ENCODE data around the gene LY6G6C. TPM values are rescaled to one million over a fixed set of nuclear protein-coding genes. Genes with fewer than 3 reads are reported as not detected.

LY6G6C gene
- total RNA-seq, 1 donor from 2014 or later, result 1.3 TPM

GRCh38 chr6:31717499-31718222 lies 3.9 kb downstream of the LY6G6C start:
- Mint-ChIP-seq H3K4me1 (peaks cover 46% of the 10 kb centered on the region), H3K9me3 (no peaks in the 10 kb centered on the region), H3K27me3 (ENCODE audit: low read depth) (no peaks in the 10 kb centered on the region), H3K36me3 (peaks cover 1% of the 10 kb centered on the region), H3K27ac (peak overlapping the region; percentile 81), H3K4me3 (no peak overlapping the region)
- DNase-seq (ENCODE audit: low spot score in 2 of 2, unreplicated experiment in 2 of 2), result no peak
- TF ChIP-seq CTCF (IDR thresholded peaks at IDR 0.05; ENCODE audit: unreplicated experiment), result no peak

- H3K4me1 Mint-ChIP-seq, result peaks cover 50% of the 10 kb centered on the region
- H3K36me3 Mint-ChIP-seq, result no peaks in the 10 kb centered on the region
- no peaks in the 10 kb centered on the region for H3K27me3 Mint-ChIP-seq (ENCODE audit: low read depth)
- no peak within 1 kb of the TSS for H3K4me3 Mint-ChIP-seq
- H3K9me3 Mint-ChIP-seq, result no peaks in the 10 kb centered on the region
- no peak for DNase-seq (ENCODE audit: low spot score in 2 of 2, unreplicated experiment in 2 of 2)
- H3K27ac Mint-ChIP-seq, result peak within 1 kb of the TSS; percentile 99
- TF ChIP-seq CTCF (IDR thresholded peaks at IDR 0.05; ENCODE audit: unreplicated experiment), result no peak
These were observed 6.3 kb downstream of the LY6G6C start, which contains the start of gene LY6G6D for GRCh38 chr6:31715022-31715958. Gene LY6G6D (plus strand): TSS chr6:31715348. CDS start chr6:31715356, 8 bp downstream.

- Mint-ChIP-seq H3K27ac (peak overlapping the region; percentile 99), H3K4me3 (no peak overlapping the region), H3K9me3 (no peaks in the 10 kb centered on the region), H3K4me1 (peaks cover 45% of the 10 kb centered on the region), H3K36me3 (no peaks in the 10 kb centered on the region), H3K27me3 (ENCODE audit: low read depth) (no peaks in the 10 kb centered on the region)
- DNase-seq (ENCODE audit: low spot score in 2 of 2, unreplicated experiment in 2 of 2), result no peak
- TF ChIP-seq CTCF (IDR thresholded peaks at IDR 0.05; ENCODE audit: unreplicated experiment), result no peak
These were observed 7.4 kb downstream of the LY6G6C start for GRCh38 chr6:31713991-31714684.

GRCh38 chr6:31713465-31713864 lies 8.1 kb downstream of the LY6G6C start:
- H3K36me3 Mint-ChIP-seq, result no peaks in the 10 kb centered on the region
- TF ChIP-seq CTCF (IDR thresholded peaks at IDR 0.05; ENCODE audit: unreplicated experiment), result no peak
- no peaks in the 10 kb centered on the region for H3K9me3 Mint-ChIP-seq
- no peaks in the 10 kb centered on the region for H3K27me3 Mint-ChIP-seq (ENCODE audit: low read depth)
- peaks cover 40% of the 10 kb centered on the region for H3K4me1 Mint-ChIP-seq
- no peak overlapping the region for H3K4me3 Mint-ChIP-seq
- no peak for DNase-seq (ENCODE audit: low spot score in 2 of 2, unreplicated experiment in 2 of 2)
- peak overlapping the region; percentile 99 for H3K27ac Mint-ChIP-seq

- peaks cover 28% of the 10 kb centered on the region for H3K4me1 Mint-ChIP-seq
- H3K27ac Mint-ChIP-seq, result peak overlapping the region; percentile 69
- H3K4me3 Mint-ChIP-seq, result no peak overlapping the region
- H3K36me3 Mint-ChIP-seq, result no peaks in the 10 kb centered on the region
- no peak for DNase-seq (ENCODE audit: low spot score in 2 of 2, unreplicated experiment in 2 of 2)
- no peak for TF ChIP-seq CTCF (IDR thresholded peaks at IDR 0.05; ENCODE audit: unreplicated experiment)
- H3K9me3 Mint-ChIP-seq, result no peaks in the 10 kb centered on the region
- H3K27me3 Mint-ChIP-seq (ENCODE audit: low read depth), result no peaks in the 10 kb centered on the region
These were observed 9.2 kb downstream of the LY6G6C start for GRCh38 chr6:31712296-31712695.
